ENCODE data around the gene NLRC4. TPM values are rescaled to one million over a fixed set of nuclear protein-coding genes. Genes with fewer than 3 reads are reported as not detected.
"Not testable (repeated sequence)": the region's sequence is repeated elsewhere in the genome, so short reads cannot be mapped to it uniquely, and the experiment has no call there.

The NLRC4 gene
- total RNA-seq, 2 experiments from 2014 or later = 0.27 to 0.33 TPM

- not testable (repeated sequence) for H3K9me3 Mint-ChIP-seq, DNase-seq
- intact Hi-C loops (cut with micrococcal nuclease) = loop anchor here (2.0 kb wide), 1 partner anchor 81 kb away; the partner anchor contains the start of gene BIRC6
Observed at GRCh38 chr2:32275790-32276189, 11.1 kb upstream of the NLRC4 start.

GRCh38 chr2:32274289-32274688 is 9.6 kb upstream of the NLRC4 start:
- no peaks in the 10 kb centered on the region for H3K27me3 Mint-ChIP-seq
- H3K36me3 Mint-ChIP-seq = no peaks in the 10 kb centered on the region
- ChIA-PET POLR2A (interaction anchor here (0.6 kb wide), 1 partner anchor 15 kb away, joined by 3 read pairs; no protein-coding TSS in a partner anchor), CTCF (no interaction called here)
- peaks cover 13% of the 10 kb centered on the region for H3K4me1 Mint-ChIP-seq (ENCODE audit: low read depth)
- H3K9me3 Mint-ChIP-seq = no peaks in the 10 kb centered on the region
- no peak overlapping the region for H3K27ac Mint-ChIP-seq
- intact Hi-C loops (cut with micrococcal nuclease) = no loop called here
- H3K4me3 Mint-ChIP-seq = no peak overlapping the region
- DNase-seq = no peak

More at GRCh38 chr2:32275790-32276189, 11.1 kb upstream of the NLRC4 start:
- H3K4me3 Mint-ChIP-seq, CTCF ChIA-PET, H3K27ac Mint-ChIP-seq, H3K27me3 Mint-ChIP-seq, H3K36me3 Mint-ChIP-seq, POLR2A ChIA-PET: not testable (repeated sequence)
- H3K4me1 Mint-ChIP-seq (ENCODE audit: low read depth) = peaks cover 16% of the 10 kb centered on the region

GRCh38 chr2:32272279-32272678 is 7.6 kb upstream of the NLRC4 start:
- no peak overlapping the region for H3K27ac Mint-ChIP-seq
- H3K9me3 Mint-ChIP-seq = no peaks in the 10 kb centered on the region
- intact Hi-C loops (cut with micrococcal nuclease) = no loop called here
- POLR2A ChIA-PET = no interaction called here
- DNase-seq = no peak
- peaks cover under 1% of the 10 kb centered on the region for H3K4me1 Mint-ChIP-seq (ENCODE audit: low read depth)
- H3K4me3 Mint-ChIP-seq = no peak overlapping the region
- H3K27me3 Mint-ChIP-seq = no peaks in the 10 kb centered on the region
- CTCF ChIA-PET = no interaction called here
- no peaks in the 10 kb centered on the region for H3K36me3 Mint-ChIP-seq

- ChIA-PET POLR2A (no interaction called here), CTCF (no interaction called here)
- no peaks in the 10 kb centered on the region for H3K9me3 Mint-ChIP-seq
- H3K4me3 Mint-ChIP-seq = no peak overlapping the region
- DNase-seq = no peak
- H3K27ac Mint-ChIP-seq = no peak overlapping the region
- no peaks in the 10 kb centered on the region for H3K4me1 Mint-ChIP-seq (ENCODE audit: low read depth)
- intact Hi-C loops (cut with micrococcal nuclease) = no loop called here
- H3K36me3 Mint-ChIP-seq = no peaks in the 10 kb centered on the region
- no peaks in the 10 kb centered on the region for H3K27me3 Mint-ChIP-seq
Observed at GRCh38 chr2:32271063-32271462, 6.4 kb upstream of the NLRC4 start.

- Mint-ChIP-seq H3K27me3 (no peaks in the 10 kb centered on the region), H3K36me3 (no peaks in the 10 kb centered on the region), H3K4me1 (ENCODE audit: low read depth) (peaks cover 5% of the 10 kb centered on the region), H3K4me3 (no peak overlapping the region), H3K9me3 (no peaks in the 10 kb centered on the region), H3K27ac (no peak overlapping the region)
- intact Hi-C loops (cut with micrococcal nuclease) = no loop called here
- DNase-seq = no peak
- ChIA-PET CTCF (no interaction called here), POLR2A (no interaction called here)
Observed at GRCh38 chr2:32262105-32262504, 2.6 kb downstream of the NLRC4 start.

- ChIA-PET POLR2A (no interaction called here), CTCF (no interaction called here)
- peaks cover 5% of the 10 kb centered on the region for H3K4me1 Mint-ChIP-seq (ENCODE audit: low read depth)
Observed at GRCh38 chr2:32260376-32260775, 4.3 kb downstream of the NLRC4 start.

GRCh38 chr2:32258242-32258641 is 6.4 kb downstream of the NLRC4 start:
- H3K36me3 Mint-ChIP-seq = no peaks in the 10 kb centered on the region
- CTCF ChIA-PET = no interaction called here
- DNase-seq = no peak
- no peak overlapping the region for H3K27ac Mint-ChIP-seq
- no peaks in the 10 kb centered on the region for H3K4me1 Mint-ChIP-seq (ENCODE audit: low read depth)
- intact Hi-C loops (cut with micrococcal nuclease) = no loop called here
- H3K27me3 Mint-ChIP-seq = no peaks in the 10 kb centered on the region
- no peaks in the 10 kb centered on the region for H3K9me3 Mint-ChIP-seq
- no peak overlapping the region for H3K4me3 Mint-ChIP-seq
- POLR2A ChIA-PET = no interaction called here

More at GRCh38 chr2:32260376-32260775, 4.3 kb downstream of the NLRC4 start:
- no peak overlapping the region for H3K27ac Mint-ChIP-seq
- no peaks in the 10 kb centered on the region for H3K36me3 Mint-ChIP-seq
- intact Hi-C loops (cut with micrococcal nuclease) = no loop called here
- no peaks in the 10 kb centered on the region for H3K9me3 Mint-ChIP-seq
- H3K27me3 Mint-ChIP-seq = no peaks in the 10 kb centered on the region
- no peak for DNase-seq
- no peak overlapping the region for H3K4me3 Mint-ChIP-seq

- H3K4me3 Mint-ChIP-seq = no peak overlapping the region
- H3K9me3 Mint-ChIP-seq = no peaks in the 10 kb centered on the region
- no peaks in the 10 kb centered on the region for H3K27me3 Mint-ChIP-seq
- ChIA-PET POLR2A (no interaction called here), CTCF (no interaction called here)
- no peaks in the 10 kb centered on the region for H3K4me1 Mint-ChIP-seq (ENCODE audit: low read depth)
- H3K36me3 Mint-ChIP-seq = no peaks in the 10 kb centered on the region
- H3K27ac Mint-ChIP-seq = no peak overlapping the region
- no peak for DNase-seq
- intact Hi-C loops (cut with micrococcal nuclease) = no loop called here
Observed at GRCh38 chr2:32250290-32250689, 14.4 kb downstream of the NLRC4 start.

GRCh38 chr2:32249731-32250236 is 14.9 kb downstream of the NLRC4 start:
- no peak for DNase-seq
- Mint-ChIP-seq H3K36me3 (no peaks in the 10 kb centered on the region), H3K27ac (no peak overlapping the region), H3K27me3 (no peaks in the 10 kb centered on the region), H3K4me3 (no peak overlapping the region), H3K9me3 (no peaks in the 10 kb centered on the region), H3K4me1 (ENCODE audit: low read depth) (no peaks in the 10 kb centered on the region)
- ChIA-PET CTCF (no interaction called here), POLR2A (no interaction called here)
- intact Hi-C loops (cut with micrococcal nuclease) = no loop called here

- Mint-ChIP-seq H3K4me3 (no peak overlapping the region), H3K9me3 (no peaks in the 10 kb centered on the region), H3K27ac (no peak overlapping the region), H3K36me3 (no peaks in the 10 kb centered on the region), H3K27me3 (no peaks in the 10 kb centered on the region), H3K4me1 (ENCODE audit: low read depth) (no peaks in the 10 kb centered on the region)
- no peak for DNase-seq
- POLR2A ChIA-PET = interaction anchor here (1.0 kb wide), 1 partner anchor 17 kb away, joined by 4 read pairs; the partner anchor contains the start of gene NLRC4
- CTCF ChIA-PET = no interaction called here
- intact Hi-C loops (cut with micrococcal nuclease) = no loop called here
Observed at GRCh38 chr2:32248299-32248698, 16.4 kb downstream of the NLRC4 start.

- H3K27ac Mint-ChIP-seq = no peak overlapping the region
- CTCF ChIA-PET = no interaction called here
- peaks cover 2% of the 10 kb centered on the region for H3K36me3 Mint-ChIP-seq
- no peaks in the 10 kb centered on the region for H3K9me3 Mint-ChIP-seq
- intact Hi-C loops (cut with micrococcal nuclease) = no loop called here
- no peak for DNase-seq
- H3K4me3 Mint-ChIP-seq = no peak overlapping the region
- H3K27me3 Mint-ChIP-seq = no peaks in the 10 kb centered on the region
- no peaks in the 10 kb centered on the region for H3K4me1 Mint-ChIP-seq (ENCODE audit: low read depth)
- POLR2A ChIA-PET = no interaction called here
Observed at GRCh38 chr2:32246911-32247310, 17.8 kb downstream of the NLRC4 start.

- POLR2A ChIA-PET = no interaction called here
- no peak overlapping the region for H3K27ac Mint-ChIP-seq
- no peaks in the 10 kb centered on the region for H3K9me3 Mint-ChIP-seq
- CTCF ChIA-PET = no interaction called here
- peaks cover 2% of the 10 kb centered on the region for H3K36me3 Mint-ChIP-seq
- intact Hi-C loops (cut with micrococcal nuclease) = no loop called here
- no peak overlapping the region for H3K4me3 Mint-ChIP-seq
- H3K27me3 Mint-ChIP-seq = no peaks in the 10 kb centered on the region
- no peaks in the 10 kb centered on the region for H3K4me1 Mint-ChIP-seq (ENCODE audit: low read depth)
- no peak for DNase-seq
Observed at GRCh38 chr2:32242331-32242730, 22.4 kb downstream of the NLRC4 start.

- no peaks in the 10 kb centered on the region for H3K27me3 Mint-ChIP-seq
- peaks cover 8% of the 10 kb centered on the region for H3K36me3 Mint-ChIP-seq
- no peaks in the 10 kb centered on the region for H3K4me1 Mint-ChIP-seq (ENCODE audit: low read depth)
- H3K4me3 Mint-ChIP-seq = no peak overlapping the region
- DNase-seq = no peak
- CTCF ChIA-PET = no interaction called here
- intact Hi-C loops (cut with micrococcal nuclease) = no loop called here
- no peak overlapping the region for H3K27ac Mint-ChIP-seq
- H3K9me3 Mint-ChIP-seq = no peaks in the 10 kb centered on the region
- POLR2A ChIA-PET = no interaction called here
Observed at GRCh38 chr2:32237996-32238395, 26.7 kb downstream of the NLRC4 start.
